NT2/D1 (cell line): Measurements from ENCODE around the gene CDK3.

Source experiments
- YY1 ChIP-seq: IDR thresholded peaks from 2 replicates; pipeline ENCODE4 v1.6.1; 2011; ENCODE audit not compliant: insufficient read length, insufficient read depth
- ZNF274 ChIP-seq: IDR thresholded peaks from 2 replicates; pipeline ENCODE4 v1.6.1; 2011; ENCODE audit warnings: mild to moderate bottlenecking, low read depth, low read length

DNA sequence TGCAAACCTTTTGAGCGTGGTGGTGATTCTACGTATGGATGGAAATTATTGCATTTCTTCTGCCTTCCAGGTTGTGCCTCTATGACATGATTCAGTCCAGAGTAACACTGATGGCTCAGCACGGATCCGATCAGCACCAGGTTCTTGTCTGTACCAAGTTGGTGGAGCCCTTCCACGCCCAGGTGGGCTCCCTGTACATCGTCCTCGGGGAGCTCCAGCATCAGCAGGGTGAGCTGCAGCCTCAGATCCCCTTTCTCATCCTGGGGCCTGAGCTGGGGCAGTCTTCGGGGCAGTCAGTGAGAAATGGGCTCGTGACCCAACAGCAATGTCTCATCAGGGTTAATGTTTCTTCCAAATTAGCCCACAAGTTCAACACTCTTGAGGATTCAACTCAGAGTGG, 9.3 kb upstream of the CDK3 start:
- TF ChIP-seq YY1, result no peak
- TF ChIP-seq ZNF274, result no peak
